GM12874 (cell line): ENCODE results near the gene SLC6A18.

Source experiments
- CTCF ChIP-seq: IDR thresholded peaks from 2 replicates; pipeline ENCODE4 v1.5.1; 2011; ENCODE audit warnings: low read depth, mild to moderate bottlenecking, control low read depth, low read length, moderate library complexity; ENCODE audit not compliant: insufficient read depth

The SLC6A18 gene

GRCh38 chr5:1273745-1274144 is 48.6 kb downstream of the SLC6A18 start:
- TF ChIP-seq CTCF = no peak

GRCh38 chr5:1274471-1274870 is 49.3 kb downstream of the SLC6A18 start:
- TF ChIP-seq CTCF = no peak

- TF ChIP-seq CTCF = no peak
These were observed 51.7 kb downstream of the SLC6A18 start for GRCh38 chr5:1276930-1277329.

GRCh38 chr5:1277331-1277730 is 52.1 kb downstream of the SLC6A18 start:
- TF ChIP-seq CTCF = no peak

GRCh38 chr5:1277781-1278180 is 52.6 kb downstream of the SLC6A18 start:
- no peak for TF ChIP-seq CTCF

- no peak for TF ChIP-seq CTCF
These were observed 53.0 kb downstream of the SLC6A18 start for GRCh38 chr5:1278216-1278615.

- no peak for TF ChIP-seq CTCF
These were observed 53.7 kb downstream of the SLC6A18 start for GRCh38 chr5:1278656-1279442.
